ENCODE measurements around the gene MEIS2. TPM values are rescaled to one million over a fixed set of nuclear protein-coding genes. Genes with fewer than 3 reads are reported as not detected.

The MEIS2 gene
- total and polyA plus RNA-seq, 2 of the 13 experiments (the other 11 are each of a cell fraction or from before 2014, with no cell fraction given) = 10.7 to 12.4 TPM

DNA sequence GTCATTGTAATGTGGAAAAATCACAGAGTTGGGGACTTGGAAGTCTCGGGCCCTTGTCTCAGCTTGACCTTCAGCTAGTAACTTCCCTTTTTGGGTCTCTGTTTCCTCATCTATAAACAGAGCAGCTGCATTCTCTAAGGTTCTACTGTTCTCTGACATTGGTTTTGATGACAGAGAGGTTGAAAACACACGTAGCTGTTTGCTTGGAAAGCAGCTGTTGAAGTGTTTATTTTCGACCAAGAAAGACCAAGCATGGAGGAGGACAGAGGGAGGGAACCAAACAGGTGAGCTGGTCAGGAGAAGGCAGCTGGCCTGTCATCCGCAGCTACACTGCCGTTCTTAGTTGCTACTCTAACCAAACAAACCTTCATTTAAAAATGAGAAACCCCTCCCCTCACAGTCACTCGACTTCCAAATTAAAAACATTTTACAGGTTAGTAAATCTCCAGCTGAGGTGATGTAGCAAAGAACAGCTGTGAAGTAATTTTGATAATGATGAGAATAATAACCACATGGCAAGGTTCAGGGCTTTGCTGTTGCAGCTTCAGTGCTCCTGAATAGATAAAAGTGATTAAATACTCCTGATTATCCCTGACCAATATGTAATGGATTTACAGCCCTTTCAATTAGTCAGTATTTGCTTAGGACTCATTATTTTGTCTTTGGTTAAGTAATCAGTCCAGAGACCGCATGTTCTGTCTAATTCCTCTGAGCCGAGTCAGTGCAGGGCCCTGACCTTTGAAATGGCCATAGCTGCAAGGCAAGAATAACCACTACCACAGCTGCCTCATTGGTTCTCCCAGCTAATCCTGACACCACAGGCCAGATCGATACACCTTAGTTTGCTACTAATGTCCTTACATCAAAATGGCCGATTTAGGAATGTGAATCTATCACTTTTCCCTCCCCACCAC is 65.3 kb downstream of the MEIS2 start (continued):
- TF ChIP-seq NR2F6 (IDR thresholded peaks at IDR 0.05) = peak; percentile 61
- TF ChIP-seq NR2F6 (CRISPR knock-in tag; IDR thresholded peaks at IDR 0.05) = peak; percentile 62
- TF ChIP-seq ZNF607 (CRISPR knock-in tag; IDR thresholded peaks at IDR 0.05; ENCODE audit: borderline replicate concordance) = no peak
- TF ChIP-seq, protein P1, sequence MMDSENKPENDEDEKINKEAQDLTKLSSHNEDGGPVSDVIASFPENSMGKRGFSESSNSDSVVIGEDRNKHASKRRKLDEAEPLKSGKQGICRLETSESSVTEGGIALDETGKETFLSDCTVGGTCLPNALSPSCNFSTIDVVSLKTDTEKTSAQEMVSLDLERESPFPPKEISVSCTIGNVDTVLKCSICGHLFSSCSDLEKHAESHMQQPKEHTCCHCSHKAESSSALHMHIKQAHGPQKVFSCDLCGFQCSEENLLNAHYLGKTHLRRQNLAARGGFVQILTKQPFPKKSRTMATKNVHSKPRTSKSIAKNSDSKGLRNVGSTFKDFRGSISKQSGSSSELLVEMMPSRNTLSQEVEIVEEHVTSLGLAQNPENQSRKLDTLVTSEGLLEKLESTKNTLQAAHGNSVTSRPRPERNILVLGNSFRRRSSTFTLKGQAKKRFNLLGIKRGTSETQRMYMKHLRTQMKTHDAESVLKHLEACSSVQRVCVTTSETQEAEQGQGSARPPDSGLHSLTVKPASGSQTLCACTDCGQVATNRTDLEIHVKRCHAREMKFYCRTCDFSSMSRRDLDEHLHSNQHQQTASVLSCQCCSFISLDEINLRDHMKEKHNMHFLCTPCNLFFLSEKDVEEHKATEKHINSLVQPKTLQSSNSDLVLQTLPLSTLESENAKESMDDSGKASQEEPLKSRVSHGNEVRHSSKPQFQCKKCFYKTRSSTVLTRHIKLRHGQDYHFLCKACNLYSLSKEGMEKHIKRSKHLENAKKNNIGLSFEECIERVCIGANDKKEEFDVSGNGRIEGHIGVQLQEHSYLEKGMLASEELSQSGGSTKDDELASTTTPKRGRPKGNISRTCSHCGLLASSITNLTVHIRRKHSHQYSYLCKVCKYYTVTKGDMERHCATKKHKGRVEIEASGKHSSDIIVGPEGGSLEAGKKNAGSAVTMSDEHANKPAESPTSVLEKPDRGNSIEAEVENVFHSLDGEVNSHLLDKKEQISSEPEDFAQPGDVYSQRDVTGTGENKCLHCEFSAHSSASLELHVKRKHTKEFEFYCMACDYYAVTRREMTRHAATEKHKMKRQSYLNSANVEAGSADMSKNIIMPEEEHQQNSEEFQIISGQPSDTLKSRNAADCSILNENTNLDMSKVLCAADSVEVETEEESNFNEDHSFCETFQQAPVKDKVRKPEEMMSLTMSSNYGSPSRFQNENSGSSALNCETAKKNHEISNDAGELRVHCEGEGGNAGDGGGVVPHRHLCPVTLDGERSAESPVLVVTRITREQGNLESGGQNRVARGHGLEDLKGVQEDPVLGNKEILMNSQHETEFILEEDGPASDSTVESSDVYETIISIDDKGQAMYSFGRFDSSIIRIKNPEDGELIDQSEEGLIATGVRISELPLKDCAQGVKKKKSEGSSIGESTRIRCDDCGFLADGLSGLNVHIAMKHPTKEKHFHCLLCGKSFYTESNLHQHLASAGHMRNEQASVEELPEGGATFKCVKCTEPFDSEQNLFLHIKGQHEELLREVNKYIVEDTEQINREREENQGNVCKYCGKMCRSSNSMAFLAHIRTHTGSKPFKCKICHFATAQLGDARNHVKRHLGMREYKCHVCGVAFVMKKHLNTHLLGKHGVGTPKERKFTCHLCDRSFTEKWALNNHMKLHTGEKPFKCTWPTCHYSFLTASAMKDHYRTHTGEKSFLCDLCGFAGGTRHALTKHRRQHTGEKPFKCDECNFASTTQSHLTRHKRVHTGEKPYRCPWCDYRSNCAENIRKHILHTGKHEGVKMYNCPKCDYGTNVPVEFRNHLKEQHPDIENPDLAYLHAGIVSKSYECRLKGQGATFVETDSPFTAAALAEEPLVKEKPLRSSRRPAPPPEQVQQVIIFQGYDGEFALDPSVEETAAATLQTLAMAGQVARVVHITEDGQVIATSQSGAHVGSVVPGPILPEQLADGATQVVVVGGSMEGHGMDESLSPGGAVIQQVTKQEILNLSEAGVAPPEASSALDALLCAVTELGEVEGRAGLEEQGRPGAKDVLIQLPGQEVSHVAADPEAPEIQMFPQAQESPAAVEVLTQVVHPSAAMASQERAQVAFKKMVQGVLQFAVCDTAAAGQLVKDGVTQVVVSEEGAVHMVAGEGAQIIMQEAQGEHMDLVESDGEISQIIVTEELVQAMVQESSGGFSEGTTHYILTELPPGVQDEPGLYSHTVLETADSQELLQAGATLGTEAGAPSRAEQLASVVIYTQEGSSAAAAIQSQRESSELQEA (CRISPR knock-in tag; IDR thresholded peaks at IDR 0.05; ENCODE audit: not compliant biosample characterization) = no peak
- TF ChIP-seq SNRNP70 (IDR thresholded peaks at IDR 0.05; ENCODE audit: low read depth, low read length) = no peak
- no peak for TF ChIP-seq ISX (CRISPR knock-in tag; conservative IDR thresholded peaks at IDR 0.05)
- TF ChIP-seq SMC3 (IDR thresholded peaks at IDR 0.05; ENCODE audit: low read length) = no peak
- TF ChIP-seq, protein P2, sequence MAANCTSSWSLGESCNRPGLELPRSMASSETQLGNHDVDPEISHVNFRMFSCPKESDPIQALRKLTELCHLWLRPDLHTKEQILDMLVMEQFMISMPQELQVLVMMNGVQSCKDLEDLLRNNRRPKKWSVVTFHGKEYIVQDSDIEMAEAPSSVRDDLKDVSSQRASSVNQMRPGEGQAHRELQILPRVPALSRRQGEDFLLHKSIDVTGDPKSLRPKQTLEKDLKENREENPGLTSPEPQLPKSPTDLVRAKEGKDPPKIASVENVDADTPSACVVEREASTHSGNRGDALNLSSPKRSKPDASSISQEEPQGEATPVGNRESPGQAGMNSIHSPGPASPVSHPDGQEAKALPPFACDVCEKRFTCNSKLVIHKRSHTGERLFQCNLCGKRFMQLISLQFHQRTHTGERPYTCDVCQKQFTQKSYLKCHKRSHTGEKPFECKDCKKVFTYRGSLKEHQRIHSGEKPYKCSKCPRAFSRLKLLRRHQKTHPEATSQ (CRISPR knock-in tag; IDR thresholded peaks at IDR 0.05; ENCODE audit: borderline replicate concordance) = no peak
- TF ChIP-seq ZNF234 (CRISPR knock-in tag; conservative IDR thresholded peaks at IDR 0.05) = no peak
- no peak for TF ChIP-seq MIER2 (CRISPR knock-in tag; IDR thresholded peaks at IDR 0.05)
- no peak for TF ChIP-seq ZNF619 (CRISPR knock-in tag; IDR thresholded peaks at IDR 0.05)
- TF ChIP-seq, protein P3, sequence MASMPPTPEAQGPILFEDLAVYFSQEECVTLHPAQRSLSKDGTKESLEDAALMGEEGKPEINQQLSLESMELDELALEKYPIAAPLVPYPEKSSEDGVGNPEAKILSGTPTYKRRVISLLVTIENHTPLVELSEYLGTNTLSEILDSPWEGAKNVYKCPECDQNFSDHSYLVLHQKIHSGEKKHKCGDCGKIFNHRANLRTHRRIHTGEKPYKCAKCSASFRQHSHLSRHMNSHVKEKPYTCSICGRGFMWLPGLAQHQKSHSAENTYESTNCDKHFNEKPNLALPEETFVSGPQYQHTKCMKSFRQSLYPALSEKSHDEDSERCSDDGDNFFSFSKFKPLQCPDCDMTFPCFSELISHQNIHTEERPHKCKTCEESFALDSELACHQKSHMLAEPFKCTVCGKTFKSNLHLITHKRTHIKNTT (CRISPR knock-in tag; IDR thresholded peaks at IDR 0.05) = no peak
- TF ChIP-seq MLLT10 (CRISPR knock-in tag; IDR thresholded peaks at IDR 0.05) = no peak
- TF ChIP-seq, protein P4, sequence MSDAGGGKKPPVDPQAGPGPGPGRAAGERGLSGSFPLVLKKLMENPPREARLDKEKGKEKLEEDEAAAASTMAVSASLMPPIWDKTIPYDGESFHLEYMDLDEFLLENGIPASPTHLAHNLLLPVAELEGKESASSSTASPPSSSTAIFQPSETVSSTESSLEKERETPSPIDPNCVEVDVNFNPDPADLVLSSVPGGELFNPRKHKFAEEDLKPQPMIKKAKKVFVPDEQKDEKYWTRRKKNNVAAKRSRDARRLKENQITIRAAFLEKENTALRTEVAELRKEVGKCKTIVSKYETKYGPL (CRISPR knock-in tag; IDR thresholded peaks at IDR 0.05) = no peak
- no peak for TF ChIP-seq ZFP41 (CRISPR knock-in tag; IDR thresholded peaks at IDR 0.05; ENCODE audit: borderline replicate concordance)
- TF ChIP-seq ZNF563 (CRISPR knock-in tag; IDR thresholded peaks at IDR 0.05) = no peak
- TF ChIP-seq ZNF577 (CRISPR knock-in tag; IDR thresholded peaks at IDR 0.05; ENCODE audit: borderline replicate concordance, low read depth) = no peak
- no peak for TF ChIP-seq RAD51 (IDR thresholded peaks at IDR 0.05; ENCODE audit: borderline replicate concordance)
- no peak for TF ChIP-seq ZNF484 (CRISPR knock-in tag; IDR thresholded peaks at IDR 0.05; ENCODE audit: borderline replicate concordance, low read depth)

Measured in HepG2 (cell line).